HCT116 (cell line): Measurements from ENCODE around the gene TSPAN11.

Experiments used
- CBX3 ChIP-seq: IDR thresholded peaks from 2 replicates; pipeline ENCODE4 v1.6.1; 2012; ENCODE audit warnings: low read depth
- CEBPB ChIP-seq: IDR thresholded peaks from 2 replicates; pipeline ENCODE4 v1.6.1; 2012; ENCODE audit warnings: low read depth
- CTCF ChIP-seq, 3 experiments: fragments of 200-600 bp in 1 of 3; sonication (generic) in 1 of 3; IDR thresholded peaks in 2 of 3; conservative IDR thresholded peaks in 1 of 3; 2 replicates each; pipeline ENCODE4 v1.5.1; 2012 to 2017; ENCODE audit warnings: low read depth in 2 of 3, low read length in 2 of 3, antibody characterized with exemption in 1 of 3, borderline replicate concordance in 1 of 3, control low read depth in 1 of 3, mild to moderate bottlenecking in 1 of 3, mixed read lengths in 1 of 3, mixed run types in 1 of 3, moderate library complexity in 1 of 3; ENCODE audit not compliant: insufficient read depth in 1 of 3
- ELF1 ChIP-seq: IDR thresholded peaks from 2 replicates; pipeline ENCODE4 v1.6.1; 2012; ENCODE audit warnings: low read depth, borderline replicate concordance
- EZH2 ChIP-seq: fragments of 200-600 bp; sonication (generic); IDR thresholded peaks from 2 replicates; pipeline ENCODE4 v1.6.1; 2017; ENCODE audit warnings: antibody characterized with exemption, mixed run types
- JUND ChIP-seq: IDR thresholded peaks from 2 replicates; pipeline ENCODE4 v1.6.1; 2012
- POLR2A ChIP-seq: IDR thresholded peaks from 2 replicates; pipeline ENCODE4 v1.7.0; 2011; ENCODE audit warnings: borderline replicate concordance; ENCODE audit not compliant: insufficient read depth, insufficient read length; ENCODE audit errors: extremely low read depth
- POLR2AphosphoS5 ChIP-seq: IDR thresholded peaks from 2 replicates; pipeline ENCODE4 v1.6.1; 2011; ENCODE audit warnings: mild to moderate bottlenecking, low read depth, low read length, moderate library complexity
- SP1 ChIP-seq: IDR thresholded peaks from 2 replicates; pipeline ENCODE4 v1.6.1; 2012; ENCODE audit warnings: low read depth
- YY1 ChIP-seq: IDR thresholded peaks from 2 replicates; pipeline ENCODE4 v1.6.1; 2011; ENCODE audit warnings: low read length, low read depth, moderate library complexity, mild to moderate bottlenecking; ENCODE audit not compliant: insufficient replicate concordance; ENCODE audit errors: extremely low read depth
- TF ChIP-seq, protein P1 (sequence below): IDR thresholded peaks from 2 replicates; pipeline ENCODE4 v1.6.1; 2012
- TF ChIP-seq, protein P2 (sequence below): IDR thresholded peaks from 2 replicates; pipeline ENCODE4 v1.6.1; 2012; ENCODE audit warnings: low read depth

- no peak for TF ChIP-seq POLR2A
- TF ChIP-seq ELF1: no peak
- TF ChIP-seq CTCF (IDR thresholded peaks at IDR 0.05 in 2 of 3, conservative IDR thresholded peaks at IDR 0.05 in 1 of 3; ENCODE audit: borderline replicate concordance in 1 of 3, insufficient read depth in 1 of 3, low read depth in 2 of 3, low read length in 2 of 3): no peak
- no peak for TF ChIP-seq CBX3
- TF ChIP-seq YY1: no peak
- TF ChIP-seq POLR2AphosphoS5: no peak
- TF ChIP-seq, protein P1, sequence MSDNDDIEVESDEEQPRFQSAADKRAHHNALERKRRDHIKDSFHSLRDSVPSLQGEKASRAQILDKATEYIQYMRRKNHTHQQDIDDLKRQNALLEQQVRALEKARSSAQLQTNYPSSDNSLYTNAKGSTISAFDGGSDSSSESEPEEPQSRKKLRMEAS: no peak
- TF ChIP-seq, protein P2, sequence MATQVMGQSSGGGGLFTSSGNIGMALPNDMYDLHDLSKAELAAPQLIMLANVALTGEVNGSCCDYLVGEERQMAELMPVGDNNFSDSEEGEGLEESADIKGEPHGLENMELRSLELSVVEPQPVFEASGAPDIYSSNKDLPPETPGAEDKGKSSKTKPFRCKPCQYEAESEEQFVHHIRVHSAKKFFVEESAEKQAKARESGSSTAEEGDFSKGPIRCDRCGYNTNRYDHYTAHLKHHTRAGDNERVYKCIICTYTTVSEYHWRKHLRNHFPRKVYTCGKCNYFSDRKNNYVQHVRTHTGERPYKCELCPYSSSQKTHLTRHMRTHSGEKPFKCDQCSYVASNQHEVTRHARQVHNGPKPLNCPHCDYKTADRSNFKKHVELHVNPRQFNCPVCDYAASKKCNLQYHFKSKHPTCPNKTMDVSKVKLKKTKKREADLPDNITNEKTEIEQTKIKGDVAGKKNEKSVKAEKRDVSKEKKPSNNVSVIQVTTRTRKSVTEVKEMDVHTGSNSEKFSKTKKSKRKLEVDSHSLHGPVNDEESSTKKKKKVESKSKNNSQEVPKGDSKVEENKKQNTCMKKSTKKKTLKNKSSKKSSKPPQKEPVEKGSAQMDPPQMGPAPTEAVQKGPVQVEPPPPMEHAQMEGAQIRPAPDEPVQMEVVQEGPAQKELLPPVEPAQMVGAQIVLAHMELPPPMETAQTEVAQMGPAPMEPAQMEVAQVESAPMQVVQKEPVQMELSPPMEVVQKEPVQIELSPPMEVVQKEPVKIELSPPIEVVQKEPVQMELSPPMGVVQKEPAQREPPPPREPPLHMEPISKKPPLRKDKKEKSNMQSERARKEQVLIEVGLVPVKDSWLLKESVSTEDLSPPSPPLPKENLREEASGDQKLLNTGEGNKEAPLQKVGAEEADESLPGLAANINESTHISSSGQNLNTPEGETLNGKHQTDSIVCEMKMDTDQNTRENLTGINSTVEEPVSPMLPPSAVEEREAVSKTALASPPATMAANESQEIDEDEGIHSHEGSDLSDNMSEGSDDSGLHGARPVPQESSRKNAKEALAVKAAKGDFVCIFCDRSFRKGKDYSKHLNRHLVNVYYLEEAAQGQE: no peak
- TF ChIP-seq EZH2: no peak
- no peak for TF ChIP-seq SP1
- no peak for TF ChIP-seq JUND
- TF ChIP-seq CEBPB: no peak
Measured at GRCh38 chr12:31011336-31011735, 84.8 kb downstream of the TSPAN11 start.
